ENCODE measurements around the gene CD8A. TPM values are rescaled to one million over a fixed set of nuclear protein-coding genes. Genes with fewer than 3 reads are reported as not detected.

Gene CD8A
- total RNA-seq, 120 experiments from 2014 or later, result 0.88 to 5.0 (median 2.7) TPM

Other genes with a start within 250 kb of the CD8A start
- 100 to 1,000 TPM in 96 of 120 experiments, 10 to 100 TPM in 24; 70.7 to 207 (median 128) TPM for gene CHMP3, start 227.5 kb downstream of the CD8A start, total RNA-seq
- gene RNF103, start 167.0 kb downstream of the CD8A start, total RNA-seq, result 10 to 100 TPM; 37.3 to 62.1 (median 50.9) TPM
- gene RMND5A, start 70.6 kb downstream of the CD8A start, total RNA-seq, result 10 to 100 TPM; 37.4 to 76.2 (median 58.6) TPM
- 1 to 10 TPM in 6 of 120 experiments, under 1 TPM in 19, not detected in 95; 0.40 to 1.3 (median 0.79) TPM for gene CD8B, start 71.0 kb upstream of the CD8A start, total RNA-seq
- 10 to 100 TPM in 1 of 120 experiments, 1 to 10 TPM in 88, under 1 TPM in 17, not detected in 14; 0.39 to 23.5 (median 1.9) TPM for gene RGPD1, start 151.2 kb upstream of the CD8A start, total RNA-seq
- 10 to 100 TPM in 118 of 120 experiments, 1 to 10 TPM in 2; 8.1 to 40.8 (median 19.5) TPM for gene PLGLB1, start 230.9 kb upstream of the CD8A start, total RNA-seq

Measured in dorsolateral prefrontal cortex (tissue), 118 donors.